Thoracic aorta (tissue), 2 donors: ENCODE results near the gene ABCA12. TPM values are rescaled to one million over a fixed set of nuclear protein-coding genes. Genes with fewer than 3 reads are reported as not detected.

Experiments
- ATAC-seq: fragments of 150-250 bp; one replicate; pipeline ENCODE4 v1.8.0; 2017; ENCODE audit warnings: low read depth; ENCODE audit not compliant: insufficient number of reproducible peaks, low FRiP score
- DNase-seq: peaks from one replicate; pipeline ENCODE4 v3.0.0-alpha.2; 2020; ENCODE audit warnings: low spot score
- H3K27ac ChIP-seq, 2 donors: fragments of 200-600 bp; sonication (generic); 1 replicate in 1 of 2; 2 replicates in 1 of 2; pipeline ENCODE4 v1.5.1; 2016; ENCODE audit warnings: mild to moderate bottlenecking in 2 of 2, moderate library complexity in 2 of 2
- H3K27me3 ChIP-seq: fragments of 200-600 bp; sonication (generic); replicated peaks from 2 replicates; pipeline ENCODE4 v1.6.0; 2016; ENCODE audit warnings: mild to moderate bottlenecking; ENCODE audit not compliant: insufficient read depth
- H3K36me3 ChIP-seq: fragments of 200-600 bp; sonication (generic); one replicate; pipeline ENCODE4 v1.5.1; 2016
- H3K4me1 ChIP-seq, 2 donors: fragments of 200-600 bp; sonication (generic); 1 replicate in 1 of 2; 2 replicates in 1 of 2; pipeline versions ENCODE4 v1.5.1 to v1.6.0; 2016; ENCODE audit warnings: low read depth in 2 of 2, mild to moderate bottlenecking in 1 of 2; ENCODE audit not compliant: control insufficient read depth in 1 of 2
- H3K4me3 ChIP-seq: fragments of 200-600 bp; sonication (generic); 2 replicates; pipeline ENCODE4 v1.5.1; 2016; ENCODE audit warnings: mild to moderate bottlenecking
- H3K9me3 ChIP-seq: fragments of 200-600 bp; sonication (generic); 2 replicates; pipeline ENCODE4 v1.5.1; 2016
- total RNA-seq, 2 donors: library from RNA; depleted of rRNA; stranded (reverse); fragments of >200 nt; gene quantifications; one replicate each; pipeline versions ENCODE4 v1.1.0 to v1.2.3, GENCODE V29; 2016
- TF ChIP-seq, protein P1 (sequence below): fragments of 200-600 bp; sonication (generic); IDR thresholded peaks from one replicate; pipeline ENCODE4 v1.5.1; 2019; ENCODE audit warnings: antibody characterized with exemption

Gene ABCA12, protein sequence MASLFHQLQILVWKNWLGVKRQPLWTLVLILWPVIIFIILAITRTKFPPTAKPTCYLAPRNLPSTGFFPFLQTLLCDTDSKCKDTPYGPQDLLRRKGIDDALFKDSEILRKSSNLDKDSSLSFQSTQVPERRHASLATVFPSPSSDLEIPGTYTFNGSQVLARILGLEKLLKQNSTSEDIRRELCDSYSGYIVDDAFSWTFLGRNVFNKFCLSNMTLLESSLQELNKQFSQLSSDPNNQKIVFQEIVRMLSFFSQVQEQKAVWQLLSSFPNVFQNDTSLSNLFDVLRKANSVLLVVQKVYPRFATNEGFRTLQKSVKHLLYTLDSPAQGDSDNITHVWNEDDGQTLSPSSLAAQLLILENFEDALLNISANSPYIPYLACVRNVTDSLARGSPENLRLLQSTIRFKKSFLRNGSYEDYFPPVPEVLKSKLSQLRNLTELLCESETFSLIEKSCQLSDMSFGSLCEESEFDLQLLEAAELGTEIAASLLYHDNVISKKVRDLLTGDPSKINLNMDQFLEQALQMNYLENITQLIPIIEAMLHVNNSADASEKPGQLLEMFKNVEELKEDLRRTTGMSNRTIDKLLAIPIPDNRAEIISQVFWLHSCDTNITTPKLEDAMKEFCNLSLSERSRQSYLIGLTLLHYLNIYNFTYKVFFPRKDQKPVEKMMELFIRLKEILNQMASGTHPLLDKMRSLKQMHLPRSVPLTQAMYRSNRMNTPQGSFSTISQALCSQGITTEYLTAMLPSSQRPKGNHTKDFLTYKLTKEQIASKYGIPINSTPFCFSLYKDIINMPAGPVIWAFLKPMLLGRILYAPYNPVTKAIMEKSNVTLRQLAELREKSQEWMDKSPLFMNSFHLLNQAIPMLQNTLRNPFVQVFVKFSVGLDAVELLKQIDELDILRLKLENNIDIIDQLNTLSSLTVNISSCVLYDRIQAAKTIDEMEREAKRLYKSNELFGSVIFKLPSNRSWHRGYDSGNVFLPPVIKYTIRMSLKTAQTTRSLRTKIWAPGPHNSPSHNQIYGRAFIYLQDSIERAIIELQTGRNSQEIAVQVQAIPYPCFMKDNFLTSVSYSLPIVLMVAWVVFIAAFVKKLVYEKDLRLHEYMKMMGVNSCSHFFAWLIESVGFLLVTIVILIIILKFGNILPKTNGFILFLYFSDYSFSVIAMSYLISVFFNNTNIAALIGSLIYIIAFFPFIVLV (N-terminal part only)
- under 1 TPM in 1 of 2 donors, not detected in 1; 0.14 TPM for total RNA-seq

DNA sequence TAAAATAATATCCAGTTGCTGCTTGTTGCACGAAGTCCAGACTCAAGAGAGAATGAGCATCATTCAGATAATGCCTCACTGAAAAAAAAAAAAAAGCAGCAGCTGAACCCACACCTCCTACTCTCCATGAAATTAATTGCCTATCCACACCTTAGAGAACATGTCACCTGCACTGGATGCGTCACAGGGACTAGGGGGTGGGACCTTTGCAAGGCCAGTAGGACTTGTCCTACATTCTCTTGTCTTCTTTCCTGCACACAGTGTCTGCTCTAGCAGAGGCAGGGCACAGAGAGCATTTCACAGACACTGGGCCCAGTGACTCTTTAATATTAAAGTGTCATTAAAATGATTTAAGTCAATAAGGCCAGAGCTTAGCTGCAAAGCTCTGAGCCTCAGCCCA lies at the start of gene ABCA12:
ABCA12 (minus strand) TSS at position 148 of the 400 bp plus-strand sequence. CDS start 418 bp downstream, outside the sequence.
- ATAC-seq (no peak), DNase-seq (no peak)
- no peaks in the 10 kb centered on the region for H3K9me3 ChIP-seq
- H3K4me1 ChIP-seq = peaks cover 0 to 5% of the 10 kb centered on the region in 2 donors
- TF ChIP-seq, protein P1, sequence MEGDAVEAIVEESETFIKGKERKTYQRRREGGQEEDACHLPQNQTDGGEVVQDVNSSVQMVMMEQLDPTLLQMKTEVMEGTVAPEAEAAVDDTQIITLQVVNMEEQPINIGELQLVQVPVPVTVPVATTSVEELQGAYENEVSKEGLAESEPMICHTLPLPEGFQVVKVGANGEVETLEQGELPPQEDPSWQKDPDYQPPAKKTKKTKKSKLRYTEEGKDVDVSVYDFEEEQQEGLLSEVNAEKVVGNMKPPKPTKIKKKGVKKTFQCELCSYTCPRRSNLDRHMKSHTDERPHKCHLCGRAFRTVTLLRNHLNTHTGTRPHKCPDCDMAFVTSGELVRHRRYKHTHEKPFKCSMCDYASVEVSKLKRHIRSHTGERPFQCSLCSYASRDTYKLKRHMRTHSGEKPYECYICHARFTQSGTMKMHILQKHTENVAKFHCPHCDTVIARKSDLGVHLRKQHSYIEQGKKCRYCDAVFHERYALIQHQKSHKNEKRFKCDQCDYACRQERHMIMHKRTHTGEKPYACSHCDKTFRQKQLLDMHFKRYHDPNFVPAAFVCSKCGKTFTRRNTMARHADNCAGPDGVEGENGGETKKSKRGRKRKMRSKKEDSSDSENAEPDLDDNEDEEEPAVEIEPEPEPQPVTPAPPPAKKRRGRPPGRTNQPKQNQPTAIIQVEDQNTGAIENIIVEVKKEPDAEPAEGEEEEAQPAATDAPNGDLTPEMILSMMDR = no peak
- H3K4me3 ChIP-seq = no peak within 1 kb of the TSS
- H3K36me3 ChIP-seq = no peaks in the 10 kb centered on the region
- H3K27ac ChIP-seq = no peak within 1 kb of the TSS
- H3K27me3 ChIP-seq = no peaks in the 10 kb centered on the region

DNA sequence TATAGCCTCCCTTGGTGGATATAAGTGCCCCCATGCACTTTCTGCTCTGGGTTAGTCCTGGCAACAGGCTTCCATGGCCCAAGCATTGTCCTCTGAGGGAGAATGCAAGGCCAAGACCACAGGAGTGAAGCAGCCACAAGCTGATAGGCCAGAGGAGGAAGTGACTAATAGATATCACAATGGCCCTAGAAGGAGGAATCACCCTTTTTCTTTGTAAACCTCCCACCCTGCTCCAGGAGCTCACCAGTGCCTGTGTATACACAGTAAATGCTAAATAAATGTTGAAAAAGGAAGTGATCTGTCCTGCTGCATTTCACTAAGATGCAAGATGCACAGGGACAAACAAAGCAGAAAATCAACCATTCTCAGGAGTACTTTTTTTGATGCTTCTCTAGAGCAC lies 49.7 kb upstream of the ABCA12 start:
- Histone ChIP-seq H3K4me1 (no peaks in the 10 kb centered on the region), H3K36me3 (no peaks in the 10 kb centered on the region), H3K27ac (no peak overlapping the region), H3K9me3 (no peaks in the 10 kb centered on the region), H3K27me3 (no peaks in the 10 kb centered on the region), H3K4me3 (no peak overlapping the region)
- no peak for DNase-seq
- ATAC-seq = no peak
- TF ChIP-seq, protein P1 = no peak

DNA sequence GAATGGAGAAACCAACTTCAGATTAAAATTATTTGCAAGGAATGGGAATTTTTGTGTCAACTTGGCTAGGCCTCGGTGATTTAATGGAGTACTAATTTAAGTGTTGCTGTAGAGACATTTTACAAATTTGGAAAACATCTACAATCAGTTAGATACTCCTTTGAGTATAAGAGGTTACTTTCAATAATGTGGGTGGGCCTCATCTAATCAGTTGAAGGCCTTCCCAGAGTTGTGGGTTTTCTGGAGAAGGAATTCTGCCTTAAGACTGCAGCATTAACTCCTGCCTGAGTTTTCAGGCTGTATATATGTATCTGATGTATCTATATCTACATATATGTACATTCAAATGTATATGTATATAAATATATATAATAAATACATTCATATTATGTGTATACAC lies 47.6 kb upstream of the ABCA12 start:
- Histone ChIP-seq H3K36me3 (no peaks in the 10 kb centered on the region), H3K4me1 (no peaks in the 10 kb centered on the region), H3K27ac (no peak overlapping the region), H3K27me3 (no peaks in the 10 kb centered on the region), H3K9me3 (no peaks in the 10 kb centered on the region), H3K4me3 (no peak overlapping the region)
- TF ChIP-seq, protein P1 = no peak
- no peak for DNase-seq
- ATAC-seq = no peak

DNA sequence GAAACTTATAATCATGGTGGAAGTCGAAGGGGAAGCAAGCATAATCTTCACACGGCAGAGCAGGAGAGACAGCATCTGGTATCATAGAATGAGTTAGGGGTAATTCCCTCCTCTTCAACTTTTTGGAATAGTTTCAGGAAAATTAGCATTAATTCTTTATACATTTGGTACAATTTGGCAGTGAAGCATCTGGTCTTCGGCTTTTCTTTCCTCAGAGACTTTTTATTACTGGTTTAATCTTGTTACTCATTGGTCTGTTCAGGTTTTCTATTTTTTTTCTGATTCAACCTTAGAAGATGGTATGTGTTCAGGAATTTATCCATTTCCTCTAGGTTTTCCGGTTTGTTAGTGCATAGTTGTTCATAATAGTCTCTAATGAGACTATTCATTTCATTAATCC lies 39.7 kb upstream of the ABCA12 start:
- TF ChIP-seq, protein P1 = no peak
- H3K27ac ChIP-seq = no peak overlapping the region
- no peaks in the 10 kb centered on the region for H3K4me1 ChIP-seq
- H3K27me3 ChIP-seq = no peaks in the 10 kb centered on the region
- H3K9me3 ChIP-seq = no peaks in the 10 kb centered on the region
- no peaks in the 10 kb centered on the region for H3K36me3 ChIP-seq
- H3K4me3 ChIP-seq = no peak overlapping the region
- DNase-seq = no peak
- ATAC-seq = no peak
